GM19467 (cell line): ENCODE results near the gene TMPRSS9.

Experiments
- ATAC-seq: cut with Tn5 transposase; IDR thresholded peaks from one replicate; pipeline ENCODE4 v1.9.1; 2021; ENCODE audit warnings: mild to moderate bottlenecking, moderate library complexity; ENCODE audit not compliant: unreplicated experiment

The TMPRSS9 gene

DNA sequence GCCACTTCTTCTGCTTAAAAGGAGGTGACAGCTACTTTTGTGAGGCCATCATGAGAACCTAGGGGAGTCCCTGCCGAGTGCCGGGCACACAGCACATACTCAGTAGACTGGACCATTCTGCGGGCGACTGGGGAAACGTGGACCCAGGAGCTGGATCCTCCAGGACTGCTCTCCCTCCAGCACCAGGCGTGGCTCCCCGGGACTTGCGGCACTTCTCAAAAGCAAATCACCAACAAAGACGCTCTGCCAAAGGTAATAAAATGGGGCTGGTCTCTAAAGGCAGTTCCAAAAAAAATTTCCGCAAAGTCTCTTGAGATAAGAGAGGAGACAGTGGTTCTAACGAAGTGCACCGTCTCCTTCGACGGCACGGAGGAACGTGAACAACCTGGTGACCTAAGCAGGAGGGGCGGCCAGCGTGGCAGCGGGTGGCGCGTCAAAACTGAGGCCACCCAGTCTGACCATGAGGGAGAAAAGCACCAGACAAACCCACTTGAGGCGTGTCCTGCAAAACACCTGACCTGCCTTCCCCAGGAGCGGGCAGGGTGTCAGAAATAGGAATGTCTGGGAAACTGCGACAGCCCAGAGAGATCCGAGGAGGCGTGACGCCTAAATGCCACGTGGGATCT, 1.4 kb upstream of the TMPRSS9 start:
- ATAC-seq = no peak

DNA sequence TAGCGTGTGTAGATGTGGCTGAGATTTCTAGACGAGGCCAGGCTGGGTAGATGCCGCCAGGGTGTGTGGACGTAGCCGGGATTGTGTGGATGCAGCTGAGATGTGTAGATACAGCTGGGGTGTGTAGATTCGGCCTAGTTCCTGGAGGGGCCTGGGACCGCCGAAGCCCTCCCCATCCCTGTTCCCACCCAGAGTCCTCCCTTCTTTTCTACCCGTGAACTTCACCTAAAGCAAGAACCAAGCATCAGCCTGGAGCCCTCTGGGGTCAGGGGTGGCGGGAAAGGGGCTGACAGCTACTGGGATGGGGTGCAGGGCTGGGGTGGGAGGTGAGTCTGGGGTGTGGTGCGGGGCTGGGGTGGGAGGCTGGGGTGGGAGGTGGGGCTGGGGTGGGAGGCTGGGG, 768 bp downstream of the TMPRSS9 start:
- ATAC-seq = no peak

DNA sequence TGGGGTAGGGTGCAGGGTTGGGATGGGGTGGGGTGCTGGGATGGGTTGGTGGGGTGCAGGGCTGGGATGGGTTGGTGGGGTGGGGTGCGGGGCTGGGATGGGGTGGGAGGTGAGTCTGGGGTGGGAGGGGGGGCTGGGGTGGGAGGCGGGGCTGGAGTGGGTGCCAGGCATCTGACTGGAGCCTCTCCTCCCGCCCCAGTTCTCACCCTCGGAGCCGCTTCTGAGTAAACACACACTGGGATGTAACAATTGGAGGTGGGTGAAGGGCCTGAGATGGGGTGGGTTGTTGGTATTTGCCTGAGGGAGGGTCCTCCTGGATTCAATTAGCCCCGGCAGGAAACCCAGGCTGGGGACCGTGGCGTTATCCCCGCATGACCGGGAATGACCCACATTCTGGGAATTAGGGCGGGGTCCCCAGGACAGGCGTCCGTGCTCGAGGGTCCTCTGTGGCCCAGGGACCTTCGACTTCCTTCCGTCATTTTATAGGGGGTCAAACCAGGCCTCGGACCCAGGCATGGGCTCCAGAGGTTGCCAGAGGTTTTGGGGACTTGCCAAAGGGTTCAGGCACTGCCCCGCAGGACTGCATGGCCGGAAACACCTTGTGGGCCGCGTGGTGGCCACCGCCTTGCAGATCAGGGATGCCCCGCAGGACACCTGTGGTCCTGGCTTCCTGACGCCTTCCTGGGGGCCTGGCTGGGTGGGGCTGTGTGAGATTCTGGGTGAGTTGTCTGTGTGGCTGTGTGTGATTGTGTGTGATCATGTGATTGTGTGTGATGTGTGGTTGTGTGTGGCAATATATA, 1.4 kb downstream of the TMPRSS9 start:
- ATAC-seq = no peak

DNA sequence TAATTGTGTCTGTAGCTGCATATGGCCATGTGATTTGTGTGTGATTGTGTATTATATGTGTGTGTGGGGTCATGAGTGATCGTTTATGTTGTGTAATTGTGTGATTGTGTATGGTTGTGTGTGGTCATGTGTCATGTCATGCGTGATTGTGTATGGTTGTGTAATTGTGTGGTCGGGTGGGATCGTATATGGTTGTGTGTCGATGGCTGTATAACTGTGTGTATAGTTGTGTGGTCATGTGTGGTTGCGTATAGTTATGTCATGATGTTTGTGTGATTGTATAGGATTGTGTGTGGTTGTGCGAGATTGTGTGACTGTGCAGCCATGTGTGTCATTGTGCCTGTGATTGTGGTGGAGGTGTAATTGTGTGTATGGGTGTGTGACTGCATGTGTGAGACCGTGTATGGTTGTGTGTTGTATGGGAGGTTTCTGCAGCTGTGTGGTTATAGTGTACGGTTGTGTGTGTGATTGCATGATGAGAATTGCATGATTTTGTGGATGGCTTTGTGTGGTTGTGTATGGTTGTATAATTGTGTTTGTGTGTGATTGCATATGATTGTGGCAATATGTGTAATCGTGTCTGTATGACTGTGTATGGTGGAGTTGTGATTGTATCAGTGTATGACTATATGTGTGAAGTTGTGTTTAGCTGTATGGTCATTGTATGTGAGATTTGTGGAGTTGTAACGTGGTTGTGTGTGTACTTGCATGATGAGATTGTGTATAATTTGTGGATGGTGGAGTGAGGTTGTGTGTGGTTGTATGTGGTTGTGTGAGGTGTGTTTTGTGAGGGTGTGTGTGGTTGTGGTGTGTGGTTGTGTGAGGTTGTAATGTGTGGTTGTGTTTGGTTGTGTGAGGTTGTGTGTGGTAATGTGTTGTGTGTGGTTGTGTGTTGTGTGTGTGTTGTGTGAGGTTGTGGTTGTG, 2.2 kb downstream of the TMPRSS9 start:
- no peak for ATAC-seq

DNA sequence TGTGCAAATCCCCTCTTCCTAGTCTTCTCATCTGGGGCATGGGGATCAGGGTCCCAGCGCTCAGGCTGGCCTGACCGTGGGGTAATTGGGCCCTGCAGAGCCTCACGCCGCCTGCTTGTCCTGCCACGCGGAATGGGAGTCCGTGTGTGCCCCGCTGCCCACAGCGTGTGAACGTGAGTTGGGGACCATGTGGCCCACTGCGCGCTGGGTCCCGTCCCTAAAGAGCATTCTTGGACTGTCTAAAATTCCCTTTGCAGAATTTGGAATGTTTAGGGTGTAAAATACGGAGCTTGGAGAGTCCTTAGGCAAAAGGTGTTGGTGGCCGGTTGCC, 2.9 kb downstream of the TMPRSS9 start:
- no peak for ATAC-seq

DNA sequence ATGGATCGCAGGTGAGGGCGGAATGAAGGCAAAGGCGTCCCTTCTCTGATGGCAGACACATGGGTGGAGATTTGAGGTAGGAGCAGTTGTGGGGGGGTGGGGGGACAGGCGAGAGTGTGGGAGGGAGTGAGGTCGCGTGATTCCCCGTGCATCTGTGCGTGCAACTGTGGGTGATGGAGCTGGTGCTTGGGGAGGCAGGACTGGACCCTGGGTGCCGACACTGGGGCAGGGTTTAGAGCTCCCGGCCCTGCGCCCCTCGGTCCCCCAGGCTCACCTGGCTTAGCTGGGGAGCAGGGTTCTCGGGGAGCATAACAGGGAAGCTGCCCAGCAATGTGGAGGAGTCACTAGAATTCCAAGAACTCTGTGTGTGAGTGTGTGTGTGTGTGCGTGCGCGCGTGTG, 3.4 kb downstream of the TMPRSS9 start:
- no peak for ATAC-seq

DNA sequence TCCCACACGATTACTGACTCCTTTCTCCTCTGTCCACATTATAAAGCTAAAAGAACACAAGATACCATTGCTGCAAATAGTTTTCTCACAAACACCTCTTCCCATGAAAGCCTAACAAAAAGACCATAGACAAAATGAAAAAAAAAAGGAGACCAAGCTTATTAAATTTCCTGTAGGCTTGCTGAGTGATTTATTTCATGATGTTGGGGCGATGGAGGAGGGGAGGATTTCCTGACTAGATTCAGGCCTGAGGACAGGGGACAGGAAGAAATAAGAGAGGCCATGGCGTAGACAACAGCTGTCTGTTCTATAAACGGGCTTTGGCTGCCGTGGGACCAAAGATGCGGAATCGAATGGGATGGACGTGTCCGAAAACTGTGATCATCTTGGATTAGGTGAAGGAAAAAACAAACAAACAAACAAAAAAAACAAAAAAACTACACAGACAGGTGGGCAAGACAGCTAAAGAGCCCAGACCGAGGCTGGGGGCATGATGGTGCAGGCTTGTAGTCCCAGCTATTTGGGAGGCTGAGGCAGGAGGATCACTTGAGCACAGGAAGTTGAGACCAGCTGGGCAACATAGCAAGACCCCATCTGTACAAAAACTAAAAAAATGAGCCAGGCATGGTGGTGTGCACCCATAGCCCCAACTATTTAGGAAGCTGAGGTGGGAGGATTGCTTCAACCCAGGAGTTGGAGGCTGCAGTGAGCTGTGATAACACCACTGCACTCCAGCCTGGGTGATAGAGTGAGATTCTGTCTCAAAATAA, 5.3 kb downstream of the TMPRSS9 start:
- ATAC-seq = no peak

DNA sequence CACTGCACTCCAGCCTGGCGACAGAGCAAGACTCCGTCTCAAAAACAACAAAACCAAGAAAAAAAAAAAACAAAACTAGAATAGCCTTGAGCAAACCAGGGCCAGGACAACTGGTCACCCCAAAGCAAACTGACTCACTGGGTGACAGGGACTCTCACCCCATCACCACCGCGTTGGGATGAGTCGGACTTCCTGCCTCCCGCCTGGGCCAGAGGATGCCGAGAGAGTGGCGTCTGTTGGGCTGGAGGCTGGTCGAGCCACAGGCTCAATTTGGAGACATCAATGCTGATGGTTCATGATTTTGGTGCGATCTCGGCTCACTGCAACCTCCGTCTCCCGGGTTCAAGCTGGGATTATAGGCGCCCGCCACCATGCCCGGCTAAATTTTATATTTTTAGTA, 11.6 kb downstream of the TMPRSS9 start:
- ATAC-seq = no peak

DNA sequence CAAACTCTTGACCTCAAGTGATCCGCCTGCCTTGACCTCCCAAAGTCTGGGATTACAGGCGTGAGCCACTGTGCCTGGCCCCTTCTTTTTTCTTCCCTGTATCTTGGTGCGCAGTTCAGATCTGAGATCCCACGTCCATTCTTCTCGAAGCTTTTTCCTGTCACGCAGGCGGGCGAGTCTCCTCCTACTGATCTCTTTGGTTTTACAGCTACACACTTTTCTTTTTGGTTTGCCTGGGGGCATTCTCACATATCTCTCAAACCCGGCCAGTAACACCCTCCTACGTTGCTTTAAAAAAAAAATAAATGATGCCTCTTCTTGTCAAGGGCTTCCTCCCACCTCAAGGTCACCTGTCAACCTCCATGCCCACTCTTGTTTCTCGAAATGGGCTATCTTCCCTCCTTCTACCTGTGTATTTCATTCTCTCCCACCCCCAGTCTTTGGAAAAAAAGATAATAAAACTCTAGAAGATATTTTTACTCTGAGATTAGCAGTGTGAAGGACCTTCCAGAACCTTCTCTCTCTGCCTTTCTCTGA, 12.1 kb downstream of the TMPRSS9 start:
- no peak for ATAC-seq

DNA sequence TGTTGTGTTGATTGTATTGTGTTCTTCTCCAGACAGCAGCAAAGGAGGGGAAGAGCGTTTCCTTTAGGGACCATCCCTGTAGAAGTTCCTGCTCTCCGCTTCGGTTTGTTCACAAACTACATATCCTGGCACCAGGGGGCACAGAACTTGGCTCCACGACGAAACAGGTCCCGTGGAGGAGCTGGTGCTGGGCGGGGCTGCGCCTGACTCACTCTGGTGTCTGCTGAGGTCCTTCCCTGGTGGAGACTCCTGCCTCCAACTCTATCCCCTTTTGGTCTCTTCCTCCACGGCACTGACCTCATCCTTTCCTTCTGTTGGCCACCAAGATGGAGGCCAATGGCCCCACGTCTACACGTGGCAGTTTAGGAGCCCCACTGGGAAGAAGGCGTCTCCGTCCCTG, 14.7 kb downstream of the TMPRSS9 start:
- ATAC-seq = no peak

DNA sequence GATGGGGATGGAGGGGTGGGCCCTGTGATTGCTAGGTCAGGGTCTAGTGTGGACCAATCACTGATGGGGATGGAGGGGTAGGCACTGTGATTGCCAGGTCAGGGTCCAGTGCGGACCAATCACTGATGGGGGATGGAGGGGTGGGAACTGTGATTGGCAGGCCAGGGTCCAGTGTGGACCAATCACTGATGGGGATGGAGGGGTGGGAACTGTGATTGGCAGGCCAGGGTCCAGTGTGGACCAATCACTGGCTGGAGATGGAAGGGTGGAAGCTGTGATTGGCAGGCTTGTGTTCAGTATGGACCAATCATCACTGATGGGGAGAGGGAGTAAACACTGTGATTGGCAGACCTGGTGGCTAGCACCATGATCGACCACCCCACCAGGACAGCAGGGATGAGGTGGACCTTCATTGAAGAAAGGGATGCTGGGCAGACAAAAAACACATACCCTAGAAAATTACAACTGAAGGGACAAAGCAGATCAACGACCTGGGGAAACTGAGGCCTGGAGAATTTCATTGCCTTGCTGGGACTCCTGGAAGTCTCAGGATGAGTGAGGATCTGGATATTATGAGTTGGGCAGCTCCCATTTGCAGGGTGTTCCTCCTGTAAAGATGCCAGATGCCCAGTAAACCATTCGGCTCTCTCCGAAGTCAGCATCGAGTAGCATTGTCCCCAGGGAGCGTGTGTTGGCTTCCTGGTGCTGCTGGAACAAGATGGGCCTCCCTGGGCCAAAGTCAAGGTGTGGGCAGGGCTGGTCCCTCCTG, 15.5 kb downstream of the TMPRSS9 start:
- ATAC-seq = no peak

DNA sequence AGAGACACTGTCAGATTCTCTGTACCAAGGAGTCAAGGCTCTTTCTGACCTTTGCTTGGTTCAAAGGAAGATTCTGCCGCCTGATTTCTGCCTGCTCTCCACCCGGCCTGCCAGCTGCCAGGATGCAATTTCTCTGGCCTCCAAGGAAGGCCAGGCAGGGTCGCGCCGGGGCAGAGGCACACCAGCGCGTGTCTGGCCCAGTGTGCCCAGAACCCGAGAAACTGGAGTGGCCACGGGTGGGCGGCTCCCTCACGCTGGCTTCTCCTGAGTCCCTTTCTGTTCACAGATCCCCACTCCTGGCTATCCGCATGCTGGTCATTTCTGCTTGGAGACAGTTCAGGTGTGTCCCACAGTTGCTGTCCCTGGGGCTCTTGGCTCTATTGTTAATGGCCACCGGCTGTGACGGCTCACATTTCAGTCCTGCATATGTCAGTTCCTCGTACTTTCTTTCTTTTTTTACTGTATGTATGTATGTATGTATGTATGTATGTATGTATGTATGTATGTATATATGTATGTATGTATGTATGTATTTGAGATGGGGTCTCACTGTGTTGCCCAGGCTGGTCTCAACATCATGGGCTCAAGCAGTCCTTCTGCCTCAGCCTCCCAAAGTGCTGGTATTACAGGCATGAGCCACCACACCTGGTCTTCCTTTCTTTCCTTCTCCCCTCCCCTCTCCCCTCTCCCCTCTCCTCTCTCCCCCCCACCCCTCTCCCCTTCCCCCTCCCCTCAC, 16.9 kb downstream of the TMPRSS9 start:
- no peak for ATAC-seq

DNA sequence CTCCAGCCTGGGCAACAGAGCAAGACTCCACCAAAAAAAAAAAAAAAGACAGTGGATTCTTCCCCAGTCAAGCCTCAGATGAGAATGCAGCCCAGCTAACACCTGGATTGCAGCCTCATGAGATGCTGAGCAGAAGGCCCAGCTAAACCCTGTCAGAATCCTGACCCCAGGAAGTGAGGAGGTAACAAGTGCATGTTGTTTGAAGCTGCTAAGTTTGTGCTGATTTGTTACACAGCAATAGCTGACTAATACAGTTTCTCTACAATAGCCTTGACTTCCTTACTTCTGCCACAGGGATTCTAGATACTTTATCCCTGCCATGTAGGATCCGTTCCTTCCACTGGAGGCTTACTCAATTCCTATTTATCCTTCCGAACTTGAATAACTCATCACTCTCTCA, 20.5 kb downstream of the TMPRSS9 start:
- no peak for ATAC-seq

DNA sequence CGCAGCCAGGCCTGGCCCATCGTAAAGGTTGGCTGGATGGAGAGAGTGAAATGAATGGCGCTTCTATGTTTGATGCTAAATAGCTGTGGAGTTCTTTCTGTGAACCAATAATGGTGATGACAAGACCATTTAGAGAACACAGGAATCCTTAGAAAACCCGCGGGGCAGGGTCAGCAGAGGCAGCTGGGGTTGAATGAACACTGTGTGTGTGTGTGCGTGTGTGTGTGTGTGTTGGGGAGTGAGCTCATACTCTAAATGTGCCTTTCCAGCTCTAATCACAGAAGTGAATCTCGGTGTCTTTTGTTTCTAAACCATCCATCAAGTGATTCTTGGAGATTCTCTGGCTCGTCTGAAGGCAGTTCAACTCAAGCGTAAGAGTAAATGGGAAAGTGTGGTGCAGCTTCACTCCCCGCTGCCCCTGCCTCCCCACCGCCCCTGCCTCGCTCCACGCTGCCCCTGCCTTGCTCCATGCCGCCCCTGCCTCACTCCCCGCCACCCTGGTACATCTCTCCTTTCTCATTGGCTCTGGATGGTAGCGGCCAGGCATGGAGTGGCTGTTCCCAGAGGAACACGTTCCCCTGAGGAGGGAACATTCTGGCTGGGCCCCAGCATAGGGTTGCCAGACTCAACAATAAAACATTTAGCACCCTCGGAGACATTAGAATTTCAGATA, 21.2 kb downstream of the TMPRSS9 start:
- ATAC-seq = no peak

DNA sequence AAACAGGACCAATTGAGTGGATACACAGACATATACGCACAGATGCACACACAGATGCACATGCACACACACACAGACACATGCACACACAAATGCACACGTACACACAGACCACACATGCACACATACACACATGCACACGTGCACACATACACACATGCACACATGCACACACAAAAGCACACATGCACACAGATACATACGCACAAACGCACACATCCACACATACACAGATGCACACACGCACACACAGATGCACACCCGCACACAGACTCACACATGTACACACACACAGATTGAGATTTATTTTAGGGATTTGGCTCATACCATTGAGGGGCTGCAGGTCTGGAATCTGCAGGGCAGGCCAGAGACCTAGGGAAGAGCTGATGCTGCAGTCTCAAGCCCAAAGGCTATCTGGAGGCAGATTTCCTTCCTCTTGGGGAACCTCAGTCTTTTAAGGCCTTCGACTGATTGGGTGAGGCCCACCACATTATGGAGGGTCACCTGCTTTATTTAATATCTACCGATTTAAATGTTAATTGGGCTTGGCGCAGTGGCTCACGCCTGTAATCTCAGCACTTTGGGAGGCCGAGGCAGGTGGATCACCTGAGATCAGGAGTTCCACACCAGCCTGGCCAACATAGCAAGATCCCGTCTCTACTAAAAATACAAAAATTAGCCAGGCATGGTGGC, 22.6 kb downstream of the TMPRSS9 start:
- no peak for ATAC-seq

DNA sequence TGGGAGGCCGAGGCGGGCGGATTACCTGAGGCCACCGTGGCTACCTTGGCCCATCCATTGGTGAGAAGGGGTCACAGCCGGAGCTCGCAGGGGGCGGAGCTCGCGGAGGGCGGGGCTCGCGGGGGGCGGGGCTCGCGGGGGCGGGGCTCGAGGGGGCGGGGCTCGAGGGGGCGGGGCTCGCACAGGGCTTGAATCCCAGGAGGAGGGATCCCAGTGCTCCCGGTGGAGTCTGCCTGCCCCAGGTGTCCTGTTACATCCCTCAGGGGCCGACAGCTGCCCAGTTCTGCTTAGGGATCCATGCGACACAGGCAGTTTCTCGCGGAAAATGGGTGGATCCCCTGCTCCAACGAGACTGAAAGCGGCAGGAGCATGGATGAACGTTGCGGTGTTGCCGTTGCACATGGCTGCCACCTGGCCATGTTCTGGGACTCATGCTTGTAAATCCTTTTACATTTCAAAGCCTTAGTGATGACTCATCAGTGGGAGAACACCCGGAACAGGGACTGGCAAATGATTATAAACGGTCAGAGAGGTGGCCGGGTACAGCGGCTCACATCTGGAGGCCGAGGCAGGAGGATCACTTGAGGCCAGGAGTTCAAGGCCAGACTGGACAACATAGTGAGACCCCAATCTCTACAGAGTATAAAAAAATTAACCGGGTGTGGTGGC, 25.1 kb downstream of the TMPRSS9 start:
- ATAC-seq = no peak

DNA sequence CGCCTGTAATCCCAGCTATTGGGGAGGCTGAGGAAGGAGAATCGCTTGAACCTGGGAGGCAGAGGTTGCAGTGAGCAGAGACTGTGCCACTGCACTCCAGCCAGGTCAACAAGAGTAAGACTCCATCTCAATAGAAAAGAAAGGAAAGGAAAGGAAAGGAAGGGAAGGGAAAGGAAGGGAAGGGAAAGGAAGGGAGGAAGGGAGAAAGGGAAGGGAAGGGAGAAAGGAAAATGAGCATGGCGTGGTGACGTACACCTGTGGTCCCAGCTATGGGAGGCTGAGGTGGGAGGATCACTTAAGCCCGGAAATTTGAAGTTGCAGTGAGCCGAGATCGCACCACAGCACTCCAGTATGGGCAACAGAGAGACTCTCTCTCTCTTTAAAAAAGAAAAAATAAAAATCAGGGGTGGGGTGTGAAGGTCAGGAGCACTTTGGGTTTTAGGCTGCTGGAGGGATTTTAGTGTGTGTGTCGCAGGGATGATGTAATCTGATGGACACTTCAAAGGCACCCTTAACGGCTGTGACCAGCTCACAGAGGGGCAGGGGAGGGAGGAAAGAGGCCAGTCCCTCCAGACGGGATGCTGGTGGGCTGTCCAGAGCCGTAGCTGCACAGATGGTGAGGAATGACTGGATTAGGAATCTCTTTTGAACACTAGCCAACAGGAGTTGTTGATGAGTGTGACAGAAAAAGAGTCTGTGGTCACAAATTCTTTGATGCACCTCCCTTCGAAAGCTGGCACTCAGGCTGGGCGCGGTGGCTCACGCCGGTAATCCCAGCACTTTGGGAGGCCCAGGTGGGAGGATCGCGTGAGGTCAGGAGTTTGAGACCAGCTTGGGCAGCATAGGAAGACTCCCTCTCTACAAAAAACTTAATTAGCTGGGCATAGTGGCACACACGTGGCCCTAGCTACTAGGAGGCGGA, 27.6 kb downstream of the TMPRSS9 start:
- ATAC-seq = no peak
